ENCODE measurements around the gene CP.

CP gene

DNA sequence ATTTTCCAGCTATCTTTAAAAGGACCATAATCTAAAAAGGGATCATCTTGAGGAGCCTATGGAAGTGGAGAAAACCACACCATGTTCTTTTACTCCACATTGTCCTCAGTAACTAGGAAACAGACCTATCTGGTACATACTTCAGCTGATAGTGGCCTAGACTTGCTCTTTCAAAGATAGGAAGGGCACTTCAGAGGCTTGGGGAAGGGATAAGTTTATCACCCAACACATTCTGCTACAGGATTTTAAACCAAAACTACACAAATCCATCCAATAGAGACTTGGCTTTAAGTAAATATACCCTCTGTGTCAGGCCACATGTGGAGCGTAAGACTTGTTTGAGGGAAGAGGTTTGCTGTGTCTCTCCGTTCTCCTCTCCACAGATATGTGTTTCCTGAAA lies 35.4 kb downstream of the CP start:
- no peak for DNase-seq (ENCODE audit: low read depth in 2 of 2)

DNA sequence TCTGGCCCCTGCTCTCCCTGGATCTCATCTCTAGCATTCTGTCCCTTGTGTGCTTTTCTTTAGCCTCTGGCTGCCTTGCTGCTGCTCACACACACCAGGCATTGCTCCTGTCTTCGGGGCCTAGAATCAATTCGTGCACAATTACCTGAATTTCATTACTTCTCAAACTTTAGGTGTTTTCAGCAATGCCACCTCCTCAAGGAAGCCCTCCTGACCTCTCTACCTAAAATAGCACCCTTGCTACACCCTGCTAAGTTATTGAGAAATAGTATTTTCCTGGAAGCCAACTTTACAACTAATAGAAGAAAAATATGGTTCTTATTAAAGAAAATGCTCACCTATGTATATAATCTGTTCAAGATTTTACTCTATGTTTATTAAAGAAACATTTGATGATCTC lies 40.4 kb downstream of the CP start:
- no peak for DNase-seq (ENCODE audit: low read depth in 2 of 2)

DNA sequence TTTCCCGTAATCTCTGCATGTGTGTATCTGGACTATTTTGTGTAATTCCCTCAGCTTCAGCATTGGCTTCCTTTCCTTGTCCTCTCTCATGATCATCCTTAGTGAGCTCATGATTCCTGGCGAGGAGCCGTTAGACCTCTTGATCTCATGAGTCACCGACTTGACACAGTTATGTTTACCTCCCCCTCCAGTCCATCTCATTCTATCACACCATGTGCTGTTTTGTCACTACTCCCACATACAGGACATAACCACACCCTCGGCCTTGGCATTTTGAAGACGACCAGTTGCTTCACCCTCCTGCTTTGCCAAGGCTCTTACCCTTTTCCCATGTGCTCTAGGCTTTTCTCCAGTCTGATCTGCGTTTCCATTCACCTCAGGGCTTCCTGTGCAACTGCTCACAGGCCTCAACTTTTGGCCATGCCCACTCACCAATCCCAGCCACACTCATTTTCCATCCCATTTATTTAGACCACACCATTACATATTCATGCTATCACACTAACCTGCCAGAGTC lies 41.5 kb downstream of the CP start:
- DNase-seq (ENCODE audit: low read depth in 2 of 2) = peak; percentile 89 to 90

DNA sequence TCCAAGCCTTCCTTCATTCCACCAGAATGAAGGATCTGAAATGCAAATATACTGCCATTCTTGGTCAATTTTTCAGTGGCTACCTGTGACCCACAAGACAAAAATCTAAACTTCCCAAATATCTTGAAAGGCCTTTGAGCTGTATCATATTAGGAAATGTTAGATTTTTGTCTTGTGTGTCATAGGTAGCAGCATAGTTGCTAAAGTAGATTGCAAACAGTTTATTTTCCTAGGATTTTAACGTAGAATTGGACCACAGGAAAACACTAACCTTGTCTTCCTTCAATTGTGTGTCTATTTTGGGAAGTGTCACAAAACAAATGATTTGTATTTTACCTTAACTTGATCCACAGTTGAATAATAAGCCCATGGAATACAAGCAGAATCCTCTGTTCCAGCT lies 42.4 kb downstream of the CP start:
- peak; percentile 61 for DNase-seq (ENCODE audit: low read depth in 2 of 2)

DNA sequence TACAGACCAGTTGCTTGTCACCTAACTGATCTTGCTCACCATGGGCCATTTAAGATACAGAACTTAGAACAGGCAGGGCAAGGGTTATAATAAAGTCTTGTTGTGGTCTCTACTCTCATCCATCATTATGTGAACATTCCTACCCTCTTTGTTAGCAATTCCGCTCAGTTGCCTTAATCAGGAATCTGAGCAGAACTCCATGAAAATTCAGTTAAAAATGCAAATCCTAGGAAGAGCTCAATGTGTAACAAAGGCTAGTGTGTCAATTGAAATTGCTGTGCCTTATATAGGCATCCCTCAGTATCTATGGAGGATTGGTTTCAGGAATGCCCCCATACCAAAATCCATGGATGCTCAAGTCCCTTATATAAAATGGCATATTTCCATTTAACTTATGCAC lies 44.5 kb downstream of the CP start:
- DNase-seq (ENCODE audit: low read depth in 2 of 2) = no peak

DNA sequence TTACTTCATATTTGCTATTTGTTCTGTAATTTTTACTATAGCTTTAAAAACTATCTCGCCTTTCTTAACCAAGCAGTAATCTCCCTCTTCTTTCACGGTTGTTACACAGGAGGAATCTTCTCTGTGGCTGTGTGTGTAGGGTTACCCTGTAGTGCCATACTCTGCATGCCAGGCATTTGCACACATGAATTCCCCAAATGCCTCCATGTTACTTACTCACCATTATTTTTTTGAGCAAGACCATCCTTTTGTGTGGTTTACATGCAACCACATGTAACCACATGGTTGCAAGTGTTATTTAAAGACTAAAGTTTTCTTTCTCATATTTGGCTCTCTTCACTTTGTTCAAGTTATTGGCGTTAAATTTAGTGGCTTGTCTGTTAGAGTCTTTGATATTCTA lies 46.7 kb downstream of the CP start:
- no peak for DNase-seq (ENCODE audit: low read depth in 2 of 2)

DNA sequence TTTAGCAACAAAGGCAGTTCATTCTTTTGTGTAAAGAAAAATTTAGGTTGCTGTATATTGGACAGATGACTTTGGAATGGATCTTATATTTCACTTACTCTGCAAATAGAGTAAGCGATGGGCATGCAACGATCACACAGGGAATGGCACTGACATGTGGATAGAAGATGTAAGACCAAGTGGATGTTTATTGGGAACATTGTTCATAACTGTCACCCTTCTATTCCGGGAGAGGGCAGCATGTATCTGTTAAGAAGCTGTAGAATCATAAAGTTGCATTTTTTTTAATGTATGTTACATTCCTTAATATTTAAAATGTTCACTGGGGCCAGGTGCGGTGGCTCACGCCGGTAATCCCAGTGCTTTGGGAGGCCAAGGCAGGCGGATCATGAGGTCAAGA lies 51.0 kb downstream of the CP start:
- DNase-seq (ENCODE audit: low read depth in 2 of 2) = no peak

DNA sequence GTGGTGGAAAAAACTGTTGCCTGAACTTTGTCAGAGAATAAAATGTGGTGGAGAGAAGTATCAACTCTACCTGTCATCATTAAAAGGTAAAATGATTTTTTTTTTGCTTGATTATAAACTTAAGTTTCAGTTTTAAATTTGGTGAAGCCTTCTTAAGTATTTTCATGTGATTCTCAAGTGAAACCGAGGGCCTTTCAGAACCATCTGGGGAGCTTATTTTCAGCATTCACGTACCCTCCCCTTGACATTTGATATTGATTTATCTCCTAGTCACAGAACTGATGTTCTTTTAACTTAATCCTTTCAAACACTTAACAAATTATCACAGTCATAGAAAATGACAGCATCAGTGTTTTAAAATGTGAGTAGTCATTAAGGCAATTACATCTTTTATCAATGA lies 53.7 kb downstream of the CP start:
- DNase-seq (ENCODE audit: low read depth in 2 of 2) = no peak

DNA sequence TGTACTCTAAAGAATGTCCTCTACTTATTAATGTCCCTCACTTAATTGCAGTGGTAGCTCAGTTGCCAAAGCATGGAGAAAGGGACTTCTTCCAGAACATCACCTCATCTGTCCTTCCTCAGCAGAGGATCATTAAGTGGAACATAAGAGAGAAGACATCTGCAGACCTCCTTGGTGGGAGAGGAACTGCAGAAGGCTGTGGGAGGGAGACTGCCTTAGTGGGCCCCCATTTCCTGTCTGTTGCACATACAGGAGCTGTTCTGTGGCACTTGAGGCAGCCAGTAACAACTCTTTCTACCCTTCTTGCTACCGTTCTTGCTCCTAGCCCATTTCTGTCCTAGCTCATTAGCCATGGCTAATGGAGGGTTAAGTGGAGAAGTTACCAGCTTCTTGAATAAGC lies 58.6 kb downstream of the CP start:
- no peak for DNase-seq (ENCODE audit: low read depth in 2 of 2)

DNA sequence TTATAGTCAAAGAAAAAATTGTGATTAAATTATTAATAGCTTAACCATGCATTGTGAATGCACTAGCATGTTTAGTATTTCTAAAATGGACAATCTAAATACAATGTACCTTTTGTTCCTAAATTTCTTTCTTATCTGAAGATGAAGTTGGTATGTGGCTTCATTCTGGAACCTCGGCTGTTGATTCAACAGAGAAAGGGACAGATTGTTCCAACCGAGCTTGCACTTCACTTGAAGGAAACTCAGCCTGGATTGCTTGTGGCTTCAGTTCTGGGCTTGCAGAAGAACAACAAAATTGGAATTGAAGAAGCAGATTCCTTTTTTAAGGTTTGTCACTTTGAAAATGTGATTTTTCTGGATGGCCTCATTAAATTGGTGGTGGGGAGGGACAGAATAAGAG lies 59.6 kb downstream of the CP start:
- DNase-seq (ENCODE audit: low read depth in 2 of 2) = no peak

DNA sequence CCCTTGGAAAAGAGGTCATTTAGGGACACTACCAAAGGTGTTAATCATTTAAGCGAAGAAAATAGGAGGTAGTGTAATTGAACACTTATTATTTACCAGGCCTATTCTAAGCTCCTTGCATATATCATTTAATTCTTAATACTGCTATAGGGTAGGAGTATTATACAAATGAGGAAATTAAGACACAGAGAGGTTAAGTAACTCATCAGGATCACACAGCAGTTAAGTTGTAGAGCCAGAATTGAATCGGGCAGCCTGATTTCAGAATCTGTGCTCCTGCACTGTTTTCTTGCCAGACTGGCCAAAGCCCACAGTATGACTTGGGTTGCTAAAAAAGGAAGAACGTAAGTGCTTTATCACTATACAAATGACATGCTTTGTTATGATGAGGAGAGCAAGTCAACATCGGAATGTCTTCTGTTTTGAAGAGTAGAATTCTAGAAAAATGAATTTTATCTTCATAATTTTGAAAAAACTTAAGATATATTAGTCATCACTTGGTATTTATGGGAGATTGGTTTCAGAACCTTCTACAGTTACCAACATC lies 60.8 kb downstream of the CP start:
- no peak for DNase-seq (ENCODE audit: low read depth in 2 of 2)

DNA sequence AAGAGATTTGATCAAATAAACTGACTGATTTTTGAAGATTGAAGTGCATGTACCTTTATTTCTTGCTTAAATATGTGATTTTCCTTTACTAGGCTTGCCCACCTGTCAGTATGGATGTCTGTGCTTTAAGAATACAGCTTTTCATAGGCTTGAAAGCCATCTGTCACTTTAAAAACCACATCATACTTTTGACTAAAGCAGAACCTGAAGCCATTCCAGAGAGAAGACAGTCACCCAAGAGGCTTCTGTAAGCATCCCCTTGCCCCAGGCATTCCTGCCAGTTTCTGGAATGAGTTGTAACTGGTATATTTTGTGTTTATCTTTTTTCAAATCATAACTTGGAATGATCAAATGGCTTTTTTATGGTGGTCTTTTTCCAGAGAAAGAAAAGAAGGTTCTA lies 68.2 kb downstream of the CP start:
- no peak for DNase-seq (ENCODE audit: low read depth in 2 of 2)

DNA sequence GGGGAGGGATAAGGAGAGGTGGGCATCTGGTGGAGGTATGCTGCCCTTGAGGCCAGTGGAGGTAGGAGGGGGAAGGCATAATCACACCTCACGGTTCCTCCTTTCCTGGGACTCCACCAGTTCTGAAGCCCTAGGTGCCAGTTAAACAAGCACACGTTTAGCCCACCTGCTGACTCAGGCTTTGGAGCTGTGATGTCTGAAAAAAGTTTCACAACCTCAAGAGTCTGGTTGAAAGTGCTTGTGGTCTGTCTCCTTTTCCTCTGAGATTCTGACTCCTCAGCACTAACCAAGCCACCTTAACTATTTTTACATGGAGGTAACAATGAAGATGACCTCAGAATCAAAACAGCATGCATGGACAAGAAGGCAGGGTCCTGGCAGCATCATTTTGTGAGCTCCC lies 69.2 kb downstream of the CP start:
- no peak for DNase-seq (ENCODE audit: low read depth in 2 of 2)

DNA sequence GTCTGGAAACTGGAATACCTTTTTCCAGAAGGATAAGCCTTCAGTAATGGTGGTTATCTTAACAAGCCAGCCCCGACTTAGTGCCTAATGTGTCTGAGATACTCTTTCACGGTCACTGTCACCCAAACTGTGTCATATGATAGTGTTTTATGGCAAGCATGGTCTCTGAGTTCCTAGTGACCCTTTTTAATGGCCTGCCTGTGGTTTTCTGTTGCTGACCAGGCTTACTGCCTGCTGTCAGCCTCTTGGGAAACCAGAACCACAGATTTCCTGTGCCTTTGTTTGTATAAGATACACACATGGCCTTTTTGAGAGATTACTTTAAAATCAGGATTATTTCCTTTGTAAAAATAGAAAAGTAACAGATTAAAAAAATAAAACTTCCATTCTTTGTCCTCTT lies 69.8 kb downstream of the CP start:
- no peak for DNase-seq (ENCODE audit: low read depth in 2 of 2)

DNA sequence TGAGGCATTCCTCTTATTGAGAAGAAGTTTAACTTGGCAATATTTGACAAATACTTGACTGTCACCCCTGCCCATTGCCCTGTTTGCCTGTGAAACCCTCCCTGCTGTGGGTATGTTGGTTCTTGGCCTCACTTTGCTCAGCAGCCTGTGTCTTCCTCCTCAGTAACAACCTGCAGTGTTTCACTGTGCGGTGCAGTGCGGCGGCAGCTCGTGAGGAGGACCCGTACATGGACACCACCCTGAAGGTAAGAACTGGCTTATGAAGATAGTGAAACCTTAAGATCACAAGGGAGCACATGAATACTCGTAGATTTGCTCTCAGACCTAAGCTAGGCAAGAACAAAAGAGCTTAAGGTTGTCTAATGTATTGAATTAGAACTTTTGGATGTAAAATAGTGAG lies 71.2 kb downstream of the CP start:
- DNase-seq (ENCODE audit: low read depth in 2 of 2) = no peak

DNA sequence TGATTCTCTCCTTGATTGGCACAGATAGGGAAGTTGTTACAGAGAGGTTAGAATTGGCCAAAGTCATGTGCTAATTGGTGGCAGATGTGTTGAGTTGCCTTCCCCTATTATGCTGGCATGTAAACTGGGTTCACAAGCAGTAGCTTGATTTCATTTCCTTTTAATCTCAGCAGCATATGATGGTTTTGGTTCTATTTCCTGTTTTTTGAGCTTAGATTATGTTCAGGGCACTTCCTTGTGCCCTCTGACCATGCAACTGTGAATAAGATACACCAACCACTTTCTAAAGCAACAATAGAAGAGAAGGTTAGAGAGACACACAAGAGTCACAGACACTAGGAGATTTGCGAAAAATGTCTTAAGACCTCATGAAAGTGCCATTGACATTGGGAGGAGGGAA lies 75.7 kb downstream of the CP start:
- no peak for DNase-seq (ENCODE audit: low read depth in 2 of 2)

DNA sequence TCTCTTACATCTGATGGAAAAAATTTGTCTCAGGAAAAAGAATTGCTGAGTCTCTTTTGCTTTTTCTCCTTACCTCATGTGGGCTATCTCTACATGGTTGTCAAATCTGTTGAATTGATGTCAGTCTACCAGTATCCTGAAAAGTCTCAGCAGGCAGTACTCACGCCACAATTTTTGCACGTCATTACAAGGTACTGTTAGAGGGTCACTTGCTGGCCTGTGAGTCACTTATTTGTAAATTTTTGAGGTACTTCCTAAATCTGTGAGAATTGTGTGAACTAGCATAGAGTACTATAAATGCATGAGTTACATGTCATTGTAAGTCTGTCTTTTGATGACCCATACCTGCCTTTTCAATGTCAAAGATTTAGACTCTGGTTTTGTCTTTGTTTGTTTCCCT lies 76.3 kb downstream of the CP start:
- no peak for DNase-seq (ENCODE audit: low read depth in 2 of 2)

DNA sequence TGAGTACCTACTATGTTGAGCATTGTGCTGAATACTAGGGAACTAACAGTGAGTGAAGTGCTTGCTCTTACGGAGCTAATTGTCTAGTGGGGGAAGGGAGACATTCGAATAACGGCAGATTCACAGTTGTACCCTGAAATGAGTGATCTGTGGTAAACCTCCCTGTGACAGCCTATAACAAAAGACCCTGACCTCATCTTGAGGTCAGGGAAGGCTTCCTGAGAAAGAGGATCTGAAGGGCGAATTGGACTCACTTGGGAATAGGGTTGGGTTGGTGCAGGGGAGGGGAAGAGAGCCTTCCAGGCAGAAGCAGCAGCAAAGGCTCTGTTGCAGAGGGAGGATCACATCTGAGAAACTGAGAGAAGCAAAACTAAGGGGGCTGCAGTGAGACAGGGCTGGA lies 78.9 kb downstream of the CP start:
- DNase-seq (ENCODE audit: low read depth in 2 of 2) = no peak

DNA sequence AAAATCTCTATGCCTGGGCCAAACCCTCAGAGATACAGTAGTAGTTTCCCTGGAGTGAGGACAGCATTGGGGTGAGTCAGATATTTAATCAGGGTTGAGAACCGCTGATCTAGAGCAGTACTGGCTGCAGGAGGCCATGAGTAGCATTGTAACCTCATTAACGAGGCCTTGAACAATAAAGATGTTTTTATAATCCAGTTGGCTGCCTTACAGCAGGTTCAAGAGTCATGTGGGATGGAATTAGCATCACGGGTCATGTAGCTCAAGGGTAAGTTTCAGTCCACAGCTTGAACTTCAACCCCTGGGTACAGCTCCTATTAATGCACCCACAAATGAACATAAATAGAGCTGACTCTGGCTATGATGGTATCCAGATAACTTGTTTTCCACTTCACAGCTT lies 87.1 kb downstream of the CP start:
- no peak for DNase-seq (ENCODE audit: low read depth in 2 of 2)

DNA sequence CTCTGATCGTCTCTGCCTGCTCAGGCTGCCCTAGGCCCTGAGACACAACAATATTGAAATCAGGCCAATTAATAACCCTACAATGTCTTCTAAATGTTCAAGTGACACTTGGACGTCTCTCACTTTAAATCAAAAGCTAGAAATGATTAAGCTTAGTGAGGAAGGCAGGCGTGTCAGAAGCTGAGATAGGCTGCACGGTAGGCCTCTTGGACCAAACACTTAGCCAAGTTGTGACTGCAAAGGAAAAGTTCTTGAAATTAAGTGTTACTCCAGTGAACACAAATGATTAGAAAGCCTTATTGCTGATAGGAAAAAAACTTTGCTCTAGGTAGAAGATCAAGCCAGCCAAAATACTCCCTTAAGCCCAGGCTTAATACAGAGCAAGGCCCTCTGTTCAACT lies 90.0 kb downstream of the CP start:
- DNase-seq (ENCODE audit: low read depth in 2 of 2) = no peak

DNA sequence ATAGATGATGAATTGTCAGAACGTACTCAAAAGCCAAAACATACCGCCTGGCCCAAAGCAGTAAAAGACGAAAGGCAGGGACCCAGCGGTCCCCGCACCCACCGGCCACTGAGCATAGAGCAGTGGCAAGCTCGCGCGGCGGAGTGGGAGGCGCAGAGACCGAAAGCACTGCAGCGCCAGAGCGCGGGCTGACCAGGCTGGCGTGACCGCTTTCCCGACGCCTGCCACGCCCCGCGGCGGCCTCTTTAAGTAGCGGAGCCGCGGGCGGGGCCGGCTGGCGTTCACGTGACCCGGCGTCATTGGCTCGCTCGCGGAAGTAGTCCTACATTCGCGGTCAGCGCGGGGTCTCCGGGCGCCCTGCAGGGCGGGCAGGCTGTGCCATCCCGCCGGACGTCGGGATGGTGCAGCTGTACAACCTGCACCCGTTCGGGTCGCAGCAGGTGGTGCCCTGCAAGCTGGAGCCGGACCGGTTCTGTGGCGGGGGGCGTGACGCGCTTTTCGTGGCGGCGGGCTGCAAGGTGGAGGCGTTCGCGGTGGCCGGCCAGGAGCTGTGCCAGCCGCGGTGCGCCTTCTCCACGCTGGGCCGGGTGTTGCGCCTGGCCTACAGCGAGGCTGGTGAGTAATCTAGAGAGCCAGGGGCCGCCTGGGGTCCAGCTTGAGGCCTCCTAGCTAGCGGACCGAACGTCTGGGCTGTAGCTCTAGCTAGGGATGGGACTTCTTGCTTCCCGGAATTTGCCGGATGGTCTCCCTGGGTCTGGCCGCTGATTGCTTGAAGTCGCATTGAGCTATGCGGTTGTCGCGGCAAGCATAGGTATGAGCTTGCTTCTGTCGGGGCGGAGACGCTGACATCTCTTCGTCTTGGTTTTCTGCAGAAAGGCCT lies 92.1 kb downstream of the CP start, which contains the start of gene HPS3:
TSS of gene HPS3 (plus strand) at position 313 of the 880 bp plus-strand sequence. CDS start at position 399, 86 bp downstream.
- DNase-seq (ENCODE audit: low read depth in 2 of 2) = peak; percentile 63 to 64

DNA sequence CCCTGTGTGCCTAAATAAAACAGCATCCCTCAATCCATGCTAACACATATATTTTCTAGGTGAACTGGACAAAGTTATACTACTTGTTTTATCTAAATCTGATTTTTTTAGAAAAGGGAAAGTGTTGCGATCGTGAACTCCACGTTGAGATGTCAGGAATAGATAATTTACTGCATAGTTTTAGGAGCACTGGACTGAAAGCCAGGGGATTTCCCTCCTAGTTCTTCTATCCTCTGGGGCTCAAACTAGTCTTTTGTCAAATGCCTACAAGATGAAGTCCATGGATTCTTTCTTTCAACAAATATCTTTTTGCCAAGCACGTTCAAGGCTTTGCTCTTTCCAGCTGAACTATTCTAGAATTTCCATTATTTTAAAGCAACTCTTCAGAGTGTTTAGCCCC lies 92.8 kb downstream of the CP start:
- no peak for DNase-seq (ENCODE audit: low read depth in 2 of 2)
